Ramos (cell line): Measurements from ENCODE around the gene ANKS1B.
"Not testable (repeated sequence)": the region's sequence is repeated elsewhere in the genome, so short reads cannot be mapped to it uniquely, and the experiment has no call there.

Source experiments
- in situ Hi-C: fragments of 300-500 bp; cut with MboI; formaldehyde crosslinking; loops from one replicate; pipeline ENCODE4 v1.14.3; 2022; ENCODE audit warnings: low sequenced_read_pairs; ENCODE audit not compliant: unreplicated experiment

ANKS1B gene

GRCh38 chr12:99334285-99335056 lies 650.3 kb downstream of the ANKS1B start:
- in situ Hi-C loops: no loop called here

GRCh38 chr12:99332936-99333591 lies 651.7 kb downstream of the ANKS1B start:
- in situ Hi-C loops: no loop called here

- in situ Hi-C loops: no loop called here
Measured at GRCh38 chr12:99330216-99330615, 654.5 kb downstream of the ANKS1B start.

GRCh38 chr12:99321210-99321609 lies 663.5 kb downstream of the ANKS1B start:
- in situ Hi-C loops: not testable (repeated sequence)

GRCh38 chr12:99311373-99311772 lies 673.4 kb downstream of the ANKS1B start:
- in situ Hi-C loops: no loop called here

- in situ Hi-C loops: no loop called here
Measured at GRCh38 chr12:99309812-99310211, 674.9 kb downstream of the ANKS1B start.

- in situ Hi-C loops: no loop called here
Measured at GRCh38 chr12:99302874-99303273, 681.9 kb downstream of the ANKS1B start.

- in situ Hi-C loops: no loop called here
Measured at GRCh38 chr12:99287136-99287535, 697.6 kb downstream of the ANKS1B start.

GRCh38 chr12:99284161-99284560 lies 700.6 kb downstream of the ANKS1B start:
- in situ Hi-C loops: no loop called here

GRCh38 chr12:99282624-99283023 lies 702.1 kb downstream of the ANKS1B start:
- in situ Hi-C loops: no loop called here

- in situ Hi-C loops: no loop called here
Measured at GRCh38 chr12:99282086-99282485, 702.6 kb downstream of the ANKS1B start.

- in situ Hi-C loops: no loop called here
Measured at GRCh38 chr12:99281277-99281676, 703.5 kb downstream of the ANKS1B start.

- in situ Hi-C loops: no loop called here
Measured at GRCh38 chr12:99278899-99279298, 705.8 kb downstream of the ANKS1B start.

GRCh38 chr12:99277591-99278379 lies 707.0 kb downstream of the ANKS1B start:
- in situ Hi-C loops: no loop called here

- in situ Hi-C loops: no loop called here
Measured at GRCh38 chr12:99271071-99271470, 713.7 kb downstream of the ANKS1B start.

GRCh38 chr12:99267038-99267437 lies 717.7 kb downstream of the ANKS1B start:
- in situ Hi-C loops: no loop called here

- in situ Hi-C loops: no loop called here
Measured at GRCh38 chr12:99265648-99266047, 719.1 kb downstream of the ANKS1B start.

GRCh38 chr12:99261256-99261655 lies 723.5 kb downstream of the ANKS1B start:
- in situ Hi-C loops: no loop called here

- in situ Hi-C loops: no loop called here
Measured at GRCh38 chr12:99260456-99260996, 724.2 kb downstream of the ANKS1B start.

- in situ Hi-C loops: no loop called here
Measured at GRCh38 chr12:99259040-99259934, 725.4 kb downstream of the ANKS1B start.
